ENCODE data around the gene MTUS2. TPM values are rescaled to one million over a fixed set of nuclear protein-coding genes. Genes with fewer than 3 reads are reported as not detected.

The MTUS2 gene
- total and polyA plus RNA-seq, 2 experiments from 2014 or later = 0.27 to 0.38 TPM

GRCh38 chr13:29101905-29102304, 281.8 kb downstream of the MTUS2 start:
- Histone ChIP-seq H3K27me3 (ENCODE audit: insufficient read depth) (no peaks in the 10 kb centered on the region), H4K20me1 (replicated peaks; ENCODE audit: insufficient read depth) (no peaks in the 10 kb centered on the region), H3K9me2 (ENCODE audit: insufficient read depth) (no peaks in the 10 kb centered on the region), H2AFZ (no peak overlapping the region), H3K4me1 (ENCODE audit: insufficient read depth) (no peaks in the 10 kb centered on the region), H3K4me3 (no peak overlapping the region), H3K27ac (ENCODE audit: low read depth) (no peak overlapping the region), H3K79me2 (replicated peaks; ENCODE audit: insufficient read depth) (no peaks in the 10 kb centered on the region), H3K36me3 (ENCODE audit: insufficient read depth) (no peaks in the 10 kb centered on the region), H3F3A (replicated peaks; ENCODE audit: low read depth) (no peaks in the 10 kb centered on the region), H3K4me2 (no peak overlapping the region)
- peaks cover 4% of the 10 kb centered on the region; the same call in 1 of the 3 replicates for H3K4me1 Mint-ChIP-seq
- no peak overlapping the region for H3K27ac Mint-ChIP-seq
- ATAC-seq = no peak
- TF ChIP-seq POLR2AphosphoS5 (IDR thresholded peaks at IDR 0.05; ENCODE audit: low read depth) (no peak), EZH2 (IDR thresholded peaks at IDR 0.05; ENCODE audit: low read depth, unreplicated experiment) (no peak), ZNF331 (CRISPR knock-in tag; IDR thresholded peaks at IDR 0.05; ENCODE audit: low read depth) (no peak), EZH2phosphoT487 (IDR thresholded peaks at IDR 0.05; ENCODE audit: unreplicated experiment) (no peak), JUNB (IDR thresholded peaks at IDR 0.05; ENCODE audit: unreplicated experiment) (no peak), STAT1 (IDR thresholded peaks at IDR 0.05; ENCODE audit: unreplicated experiment) (no peak), REST (IDR thresholded peaks at IDR 0.05; ENCODE audit: unreplicated experiment) (no peak), CTCF (conservative IDR thresholded peaks at IDR 0.05; ENCODE audit: low read depth in 2 of 2) (no peak), ZNF462 (CRISPR knock-in tag; IDR thresholded peaks at IDR 0.05) (no peak), ETS1 (IDR thresholded peaks at IDR 0.05) (no peak), CREB1 (CRISPR knock-in tag; IDR thresholded peaks at IDR 0.05; ENCODE audit: low read depth) (no peak), NANOG (IDR thresholded peaks at IDR 0.05; ENCODE audit: borderline replicate concordance) (no peak), ZNF114 (CRISPR knock-in tag; IDR thresholded peaks at IDR 0.05) (no peak)
- H3K4me3 Mint-ChIP-seq = no peak overlapping the region
- H3K27me3 Mint-ChIP-seq (ENCODE audit: insufficient read depth, low read depth, poor library complexity) = peaks cover 5% of the 10 kb centered on the region
- DNase-seq (ENCODE audit: low spot score) = no peak
- no peaks in the 10 kb centered on the region for H3K36me3 Mint-ChIP-seq (ENCODE audit: low read depth)
- H3K9me3 Mint-ChIP-seq = no peaks in the 10 kb centered on the region
